HL-60 (cell line): ENCODE results near the gene MDGA2.

Experiments used
- GABPA ChIP-seq: IDR thresholded peaks from 2 replicates; pipeline ENCODE4 v1.6.1; 2012; ENCODE audit warnings: low read depth
- POLR2AphosphoS5 ChIP-seq: IDR thresholded peaks from 2 replicates; pipeline ENCODE4 v1.6.1; 2012; ENCODE audit warnings: low read depth
- SPI1 ChIP-seq: IDR thresholded peaks from 2 replicates; pipeline ENCODE4 v1.6.1; 2012; ENCODE audit warnings: low read depth, mild to moderate bottlenecking, borderline replicate concordance
- TF ChIP-seq, protein P1 (sequence below): IDR thresholded peaks from one replicate; pipeline ENCODE4 v1.5.1; 2011; ENCODE audit warnings: low read length, control low read depth, inconsistent platforms; ENCODE audit not compliant: insufficient read depth
- TF ChIP-seq, protein P2 (sequence below): IDR thresholded peaks from 2 replicates; pipeline ENCODE4 v1.6.1; 2012; ENCODE audit warnings: low read depth; ENCODE audit not compliant: insufficient replicate concordance

DNA sequence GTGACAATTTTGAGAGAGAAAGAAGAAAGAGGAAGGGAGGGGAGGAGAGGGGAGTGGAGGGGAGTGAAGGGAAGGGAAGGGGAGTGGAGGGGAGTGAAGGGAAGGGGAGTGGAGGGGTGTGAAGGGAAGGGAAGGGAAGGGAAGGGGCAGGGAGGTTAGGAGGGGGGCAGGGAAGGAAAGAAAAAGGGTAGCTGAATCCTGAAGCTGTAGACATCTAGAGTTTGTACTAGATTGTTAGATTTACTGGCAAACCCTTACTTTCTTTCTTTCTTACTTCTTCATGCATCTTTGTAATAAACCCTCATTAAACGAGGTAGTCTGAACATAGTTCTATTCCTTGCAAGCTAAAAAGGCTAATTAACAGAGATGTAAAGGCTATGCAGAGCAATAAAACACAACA is 378.0 kb downstream of the MDGA2 start:
- TF ChIP-seq, protein P1, sequence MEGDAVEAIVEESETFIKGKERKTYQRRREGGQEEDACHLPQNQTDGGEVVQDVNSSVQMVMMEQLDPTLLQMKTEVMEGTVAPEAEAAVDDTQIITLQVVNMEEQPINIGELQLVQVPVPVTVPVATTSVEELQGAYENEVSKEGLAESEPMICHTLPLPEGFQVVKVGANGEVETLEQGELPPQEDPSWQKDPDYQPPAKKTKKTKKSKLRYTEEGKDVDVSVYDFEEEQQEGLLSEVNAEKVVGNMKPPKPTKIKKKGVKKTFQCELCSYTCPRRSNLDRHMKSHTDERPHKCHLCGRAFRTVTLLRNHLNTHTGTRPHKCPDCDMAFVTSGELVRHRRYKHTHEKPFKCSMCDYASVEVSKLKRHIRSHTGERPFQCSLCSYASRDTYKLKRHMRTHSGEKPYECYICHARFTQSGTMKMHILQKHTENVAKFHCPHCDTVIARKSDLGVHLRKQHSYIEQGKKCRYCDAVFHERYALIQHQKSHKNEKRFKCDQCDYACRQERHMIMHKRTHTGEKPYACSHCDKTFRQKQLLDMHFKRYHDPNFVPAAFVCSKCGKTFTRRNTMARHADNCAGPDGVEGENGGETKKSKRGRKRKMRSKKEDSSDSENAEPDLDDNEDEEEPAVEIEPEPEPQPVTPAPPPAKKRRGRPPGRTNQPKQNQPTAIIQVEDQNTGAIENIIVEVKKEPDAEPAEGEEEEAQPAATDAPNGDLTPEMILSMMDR: no peak
- TF ChIP-seq GABPA: no peak
- TF ChIP-seq, protein P2, sequence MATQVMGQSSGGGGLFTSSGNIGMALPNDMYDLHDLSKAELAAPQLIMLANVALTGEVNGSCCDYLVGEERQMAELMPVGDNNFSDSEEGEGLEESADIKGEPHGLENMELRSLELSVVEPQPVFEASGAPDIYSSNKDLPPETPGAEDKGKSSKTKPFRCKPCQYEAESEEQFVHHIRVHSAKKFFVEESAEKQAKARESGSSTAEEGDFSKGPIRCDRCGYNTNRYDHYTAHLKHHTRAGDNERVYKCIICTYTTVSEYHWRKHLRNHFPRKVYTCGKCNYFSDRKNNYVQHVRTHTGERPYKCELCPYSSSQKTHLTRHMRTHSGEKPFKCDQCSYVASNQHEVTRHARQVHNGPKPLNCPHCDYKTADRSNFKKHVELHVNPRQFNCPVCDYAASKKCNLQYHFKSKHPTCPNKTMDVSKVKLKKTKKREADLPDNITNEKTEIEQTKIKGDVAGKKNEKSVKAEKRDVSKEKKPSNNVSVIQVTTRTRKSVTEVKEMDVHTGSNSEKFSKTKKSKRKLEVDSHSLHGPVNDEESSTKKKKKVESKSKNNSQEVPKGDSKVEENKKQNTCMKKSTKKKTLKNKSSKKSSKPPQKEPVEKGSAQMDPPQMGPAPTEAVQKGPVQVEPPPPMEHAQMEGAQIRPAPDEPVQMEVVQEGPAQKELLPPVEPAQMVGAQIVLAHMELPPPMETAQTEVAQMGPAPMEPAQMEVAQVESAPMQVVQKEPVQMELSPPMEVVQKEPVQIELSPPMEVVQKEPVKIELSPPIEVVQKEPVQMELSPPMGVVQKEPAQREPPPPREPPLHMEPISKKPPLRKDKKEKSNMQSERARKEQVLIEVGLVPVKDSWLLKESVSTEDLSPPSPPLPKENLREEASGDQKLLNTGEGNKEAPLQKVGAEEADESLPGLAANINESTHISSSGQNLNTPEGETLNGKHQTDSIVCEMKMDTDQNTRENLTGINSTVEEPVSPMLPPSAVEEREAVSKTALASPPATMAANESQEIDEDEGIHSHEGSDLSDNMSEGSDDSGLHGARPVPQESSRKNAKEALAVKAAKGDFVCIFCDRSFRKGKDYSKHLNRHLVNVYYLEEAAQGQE: no peak
- TF ChIP-seq POLR2AphosphoS5: no peak
- TF ChIP-seq SPI1: no peak
